IPS-18c (cell line): ENCODE measurements around the gene PRR15L.
A peak's percentile ranks its signal among the peaks of the same experiment; 100 is the strongest.
"Not testable (repeated sequence)": the region's sequence is repeated elsewhere in the genome, so short reads cannot be mapped to it uniquely, and the experiment has no call there.

Source experiments
- H3K4me3 ChIP-seq: 2 replicates; pipeline ENCODE4 v1.7.0; 2013; ENCODE audit warnings: low read depth, mild to moderate bottlenecking, low read length, moderate library complexity; ENCODE audit not compliant: insufficient read depth
- H3K9me3 ChIP-seq: one replicate; pipeline ENCODE4 v1.6.1; 2013; ENCODE audit warnings: mild to moderate bottlenecking, low read length, moderate library complexity; ENCODE audit not compliant: control insufficient read depth, insufficient read depth

Gene PRR15L

DNA sequence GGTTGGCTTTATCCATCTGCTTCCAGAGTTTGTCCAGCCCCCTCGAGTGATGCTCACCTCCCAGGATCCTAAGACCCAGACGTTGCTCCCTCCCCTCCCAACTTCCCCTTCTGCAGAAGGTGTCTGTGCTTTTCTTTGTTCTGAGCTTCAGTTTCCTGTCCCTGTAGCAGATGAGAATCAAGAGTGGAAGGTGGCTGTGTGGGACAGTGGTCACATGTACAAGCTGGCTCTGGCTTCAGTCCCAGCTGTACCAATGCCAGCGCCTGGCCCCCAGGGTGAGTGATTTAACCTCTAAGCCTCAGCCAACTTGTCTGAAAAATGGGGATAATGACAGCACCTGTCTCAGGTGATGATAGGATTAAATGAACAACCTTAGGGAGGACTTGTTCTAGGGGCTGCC, 7.7 kb downstream of the PRR15L start:
- Histone ChIP-seq H3K9me3 (no peaks in the 10 kb centered on the region), H3K4me3 (no peak overlapping the region)

DNA sequence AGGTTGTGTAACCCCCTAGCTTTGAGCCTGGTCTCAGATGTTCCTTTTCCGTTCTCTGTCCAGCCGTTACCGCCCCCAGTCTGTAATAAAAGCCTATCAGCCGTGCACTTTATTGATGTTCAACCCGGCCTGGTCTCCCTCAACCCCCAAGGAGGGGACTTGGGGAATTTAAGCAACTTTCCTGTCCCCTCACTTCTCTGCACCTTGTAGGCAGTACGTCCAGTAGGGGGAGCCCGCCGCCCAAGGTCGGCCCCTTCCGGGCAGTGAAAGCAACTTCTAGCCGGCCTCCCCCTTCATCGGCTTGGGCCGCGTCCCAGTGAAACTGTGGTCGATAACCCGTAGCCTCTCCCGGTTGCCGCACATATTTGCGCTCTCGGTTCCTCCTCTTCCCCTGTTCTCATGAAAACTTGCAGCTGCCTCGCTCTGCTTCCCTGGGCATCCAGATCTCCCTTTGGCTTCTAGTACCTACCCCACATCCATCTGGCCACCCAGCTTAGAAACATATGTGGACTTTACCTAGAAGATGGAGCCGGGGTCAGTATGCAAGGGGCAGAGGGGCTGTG, 8.4 kb downstream of the PRR15L start:
- Histone ChIP-seq H3K9me3 (no peaks in the 10 kb centered on the region), H3K4me3 (no peak overlapping the region; the same call in 1 of the 2 replicates)

DNA sequence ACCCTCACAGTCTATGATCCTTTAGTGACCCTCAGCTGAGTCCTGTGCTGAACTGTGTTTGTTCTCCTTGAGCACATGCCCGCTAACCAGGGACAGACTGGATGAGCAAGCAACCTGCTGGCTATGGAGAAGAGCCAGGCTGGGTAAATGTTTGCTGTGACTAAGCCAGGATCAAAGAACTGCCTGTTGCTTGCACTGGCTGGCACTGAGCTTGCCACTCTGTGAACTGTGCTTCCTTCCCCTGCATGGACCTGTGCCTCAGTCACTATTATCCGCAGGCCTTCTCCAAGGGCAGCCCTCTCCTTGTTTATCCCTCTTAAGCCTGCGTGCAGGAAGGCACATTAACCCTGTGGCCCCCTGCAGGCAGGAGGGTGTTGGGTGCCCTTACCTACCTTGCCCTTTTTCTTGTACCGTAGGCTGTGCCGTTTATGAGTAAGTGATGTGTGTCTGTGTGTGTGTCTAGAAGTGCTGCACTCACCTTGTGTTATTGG, 8.9 kb downstream of the PRR15L start:
- Histone ChIP-seq H3K9me3 (no peaks in the 10 kb centered on the region), H3K4me3 (no peak overlapping the region)

DNA sequence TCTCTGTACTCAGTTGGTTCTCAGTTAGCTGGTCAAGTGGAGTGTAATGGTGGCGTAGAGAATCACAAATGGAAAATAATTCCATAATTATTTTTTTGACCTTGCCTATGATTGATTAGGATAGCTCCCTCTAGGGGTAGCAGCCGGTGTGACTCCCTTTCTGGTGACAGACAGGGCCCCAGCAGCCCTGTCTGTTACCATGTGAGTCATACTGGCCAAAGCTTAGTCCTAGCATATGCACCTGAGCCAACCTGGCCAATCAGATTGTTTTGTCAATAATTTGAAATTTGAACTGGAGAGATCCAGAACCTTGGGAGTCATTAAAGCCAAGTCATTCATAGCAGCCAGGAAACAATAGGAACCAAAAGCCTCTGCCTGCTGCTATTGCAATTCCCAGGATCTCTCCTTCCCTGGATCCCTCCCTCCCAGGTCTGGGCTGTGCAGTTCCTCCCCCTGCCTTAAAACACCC, 10.7 kb downstream of the PRR15L start:
- Histone ChIP-seq H3K4me3 (no peak overlapping the region), H3K9me3 (no peaks in the 10 kb centered on the region)

DNA sequence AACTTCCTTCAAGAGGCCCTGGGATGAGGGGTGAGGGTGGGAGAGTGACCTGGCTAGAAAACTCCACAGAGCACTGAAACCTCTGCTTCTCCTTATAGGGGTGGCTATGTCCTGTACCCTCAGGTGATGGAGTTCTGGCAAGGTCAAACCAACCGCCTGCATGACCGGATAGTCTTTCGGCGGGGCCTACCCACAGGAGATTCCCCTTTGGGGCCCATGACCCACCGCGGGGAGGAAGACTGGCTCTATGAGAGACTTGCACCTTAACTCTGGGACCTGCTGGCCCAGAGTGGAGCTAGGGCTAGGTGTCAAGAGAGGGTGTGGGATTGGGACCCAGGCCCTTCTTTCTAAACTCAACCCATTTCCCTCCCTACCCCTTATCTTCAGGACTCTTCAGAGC, 11.2 kb downstream of the PRR15L start:
- no peaks in the 10 kb centered on the region for H3K9me3 ChIP-seq
- H3K4me3 ChIP-seq, result no peak overlapping the region

DNA sequence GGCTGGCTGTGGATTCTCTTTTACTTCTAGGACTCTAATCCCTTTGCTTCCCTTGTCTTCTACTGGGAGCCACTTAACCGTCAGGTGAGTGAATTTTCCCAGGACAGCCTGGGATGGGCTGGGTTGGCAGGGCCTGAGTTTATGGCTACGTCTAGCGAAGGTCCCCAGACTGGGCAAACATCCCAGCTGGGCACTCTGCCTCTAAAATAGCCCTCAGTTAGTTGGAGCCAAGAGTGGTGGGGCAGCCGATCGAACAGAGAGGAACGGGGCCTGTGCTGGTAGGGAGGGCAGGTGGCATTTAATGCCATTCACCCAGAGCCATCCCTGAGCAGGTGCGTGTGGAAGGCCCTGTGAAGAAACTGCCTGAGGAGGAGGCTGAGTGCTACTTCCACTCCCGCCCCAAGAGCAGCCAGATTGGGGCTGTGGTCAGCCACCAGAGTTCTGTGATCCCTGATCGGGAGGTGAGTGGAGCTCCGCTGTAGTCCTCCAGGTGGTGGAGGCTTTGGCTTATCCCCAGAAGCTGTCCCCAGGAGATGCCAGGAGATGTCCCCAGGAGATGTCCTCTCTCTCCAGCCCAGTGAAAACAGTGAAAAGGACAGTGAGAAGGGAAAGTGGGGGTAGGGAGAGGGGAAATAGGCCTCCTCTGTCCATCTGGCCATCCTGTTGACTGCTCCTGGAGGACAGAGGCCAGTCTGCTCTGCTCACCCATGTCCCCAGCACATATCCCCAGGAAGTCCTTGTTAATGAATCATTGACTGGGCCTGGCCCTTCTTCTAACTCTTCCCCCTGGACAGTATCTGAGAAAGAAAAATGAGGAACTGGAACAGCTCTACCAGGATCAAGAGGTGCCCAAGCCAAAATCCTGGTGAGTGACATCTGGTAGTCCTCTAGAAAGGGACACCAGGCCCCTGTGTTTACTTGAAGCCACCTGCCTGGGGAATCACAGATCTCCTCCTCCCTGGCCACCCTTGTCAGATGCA, 11.9 kb downstream of the PRR15L start:
- Histone ChIP-seq H3K9me3 (no peaks in the 10 kb centered on the region), H3K4me3 (no peak overlapping the region)

DNA sequence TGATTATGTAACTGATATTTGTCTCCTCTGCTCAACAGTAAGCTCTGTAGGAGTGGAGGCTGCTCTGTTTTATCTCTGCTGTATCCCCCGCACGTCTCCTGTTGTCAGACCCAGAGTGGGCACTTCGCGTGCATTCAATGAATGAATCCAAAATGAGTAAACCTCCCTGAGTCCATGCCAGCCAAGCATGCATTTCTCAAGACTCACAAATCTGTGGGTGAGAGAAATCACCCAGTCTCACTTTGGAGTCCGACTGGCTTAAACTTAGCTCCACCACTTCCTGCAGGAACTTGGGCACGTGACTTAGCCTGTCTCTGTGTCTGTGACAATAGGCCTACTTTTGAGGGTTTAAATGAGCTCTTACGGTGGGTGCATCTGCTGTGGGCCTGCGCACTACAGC, 12.6 kb downstream of the PRR15L start:
- Histone ChIP-seq H3K4me3 (no peak overlapping the region), H3K9me3 (no peaks in the 10 kb centered on the region)

DNA sequence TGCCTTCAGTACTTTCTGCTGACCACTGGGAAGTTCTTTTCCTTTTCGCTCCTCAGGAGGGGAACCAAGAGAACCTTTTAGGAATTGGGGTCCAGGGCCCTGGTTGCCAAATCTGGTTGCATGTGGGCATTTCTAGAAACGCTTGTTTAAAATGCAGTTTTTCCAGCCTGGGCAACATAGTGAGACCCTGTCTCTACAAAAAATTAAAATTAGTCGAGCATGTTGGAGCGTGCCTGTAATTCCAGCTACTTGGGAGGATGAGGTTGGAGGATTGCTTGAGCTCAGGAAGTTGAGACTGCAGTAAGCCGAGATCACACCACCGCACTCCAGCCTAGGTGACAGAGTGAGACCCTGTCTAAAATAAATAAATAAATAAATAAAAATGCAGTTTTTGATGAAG, 15.1 kb downstream of the PRR15L start:
- Histone ChIP-seq H3K9me3 (no peaks in the 10 kb centered on the region), H3K4me3 (peak overlapping the region; percentile 65)

DNA sequence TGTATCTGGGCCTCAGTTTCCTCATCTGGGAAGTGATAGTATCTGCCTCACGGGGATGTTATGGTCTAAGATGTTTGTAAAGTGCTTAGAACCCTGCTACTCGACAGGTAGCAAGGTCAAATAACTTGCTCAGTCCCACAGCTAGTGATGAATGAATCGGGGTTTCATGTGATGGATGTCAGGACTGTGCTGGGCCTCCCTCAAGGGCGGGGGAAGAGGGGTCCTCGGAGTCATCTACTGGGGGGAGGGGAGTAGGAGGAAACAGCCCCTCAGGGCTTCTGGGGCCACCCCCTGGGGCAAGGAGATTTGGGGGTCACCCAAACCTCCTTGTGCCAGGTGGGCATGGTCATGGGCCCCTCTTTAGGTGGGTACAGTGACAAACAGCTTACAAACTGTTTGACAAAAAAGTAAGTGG, 15.6 kb downstream of the PRR15L start:
- H3K4me3 ChIP-seq, result peak overlapping the region; percentile 65
- no peaks in the 10 kb centered on the region for H3K9me3 ChIP-seq

DNA sequence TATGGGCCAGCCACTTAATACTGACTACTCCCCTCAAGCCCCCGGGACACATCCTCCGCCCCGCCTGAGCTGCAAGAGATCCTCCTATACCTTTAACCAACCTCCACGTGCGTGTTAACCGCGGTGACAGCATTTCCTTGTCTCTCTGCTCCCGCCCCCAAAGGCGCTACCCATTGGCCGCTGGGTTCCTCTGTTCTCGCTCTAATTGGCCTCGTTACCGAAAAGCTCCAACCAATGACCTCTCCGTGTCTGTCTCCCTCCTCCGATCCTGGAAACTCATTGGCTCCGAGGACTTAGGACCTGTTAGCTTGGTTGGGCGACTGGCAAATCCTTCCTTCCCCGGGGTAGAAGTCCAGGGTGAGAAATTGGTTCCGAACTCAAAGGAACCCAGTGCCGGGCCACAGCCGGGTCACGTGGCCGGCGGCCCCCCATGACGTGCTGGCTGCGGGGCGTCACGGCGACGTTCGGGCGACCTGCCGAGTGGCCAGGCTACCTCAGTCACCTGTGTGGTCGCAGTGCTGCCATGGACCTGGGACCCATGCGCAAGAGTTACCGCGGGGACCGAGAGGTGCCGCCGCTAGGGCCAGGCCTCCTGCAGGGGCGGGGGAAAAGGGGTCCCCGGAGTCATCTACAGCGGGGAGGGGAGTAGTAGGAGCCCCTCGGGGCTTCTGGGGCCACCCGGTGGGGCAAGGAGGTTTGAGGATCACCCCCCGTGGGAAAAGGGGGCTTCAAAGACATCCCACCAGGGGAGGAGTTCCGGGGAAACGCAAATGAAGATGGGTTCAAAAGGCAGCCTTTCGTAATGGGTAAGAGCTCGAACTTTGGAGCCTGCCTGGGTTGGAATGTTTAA, 16.2 kb downstream of the PRR15L start, which contains the start of gene PNPO:
PNPO (plus strand) TSS at position 326 of the 850 bp plus-strand sequence; CDS start at position 431, 105 bp downstream.
- Histone ChIP-seq H3K4me3 (peak within 1 kb of the TSS; percentile 65), H3K9me3 (no peaks in the 10 kb centered on the region)

DNA sequence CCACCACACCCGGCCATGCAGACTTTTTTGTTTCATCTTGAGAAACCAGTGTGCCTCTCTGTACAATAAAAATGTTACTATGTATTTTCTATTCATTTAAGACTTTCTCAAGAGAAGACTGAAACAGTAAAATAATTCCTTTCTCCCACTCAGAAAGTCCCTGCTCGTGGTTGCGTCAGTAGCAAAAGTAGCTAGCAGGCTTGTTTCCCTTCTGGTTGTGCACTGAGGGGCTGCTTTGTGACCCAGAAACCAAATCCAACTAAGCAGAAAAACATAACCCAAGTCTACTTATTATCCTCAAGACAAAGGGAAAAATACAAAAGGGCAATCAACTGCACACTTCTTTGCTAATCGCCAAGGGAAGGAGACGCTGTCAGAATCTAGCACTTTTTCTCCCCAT, 19.7 kb downstream of the PRR15L start:
- Histone ChIP-seq H3K9me3 (no peaks in the 10 kb centered on the region), H3K4me3 (no peak overlapping the region)

DNA sequence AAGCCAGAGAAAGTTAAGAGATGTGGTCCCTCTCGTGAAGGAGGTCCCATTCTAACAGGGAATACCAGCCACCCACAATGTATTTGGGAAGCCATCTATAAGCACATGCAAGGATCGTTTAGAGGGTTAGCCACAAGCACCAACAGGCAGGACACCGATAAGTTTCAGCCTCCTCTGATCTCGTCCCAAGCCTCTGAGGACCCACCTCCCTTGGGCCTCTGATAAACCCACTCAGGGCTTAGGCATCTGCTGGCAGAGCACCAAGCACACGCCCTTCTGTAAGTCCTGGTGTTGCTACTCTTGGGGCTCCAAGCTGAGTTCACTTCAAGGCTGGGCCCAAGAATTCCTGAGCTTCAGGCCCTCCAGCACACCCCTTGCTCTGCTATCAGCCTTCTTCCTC, 21.7 kb downstream of the PRR15L start:
- Histone ChIP-seq H3K4me3 (no peak overlapping the region), H3K9me3 (no peaks in the 10 kb centered on the region)

DNA sequence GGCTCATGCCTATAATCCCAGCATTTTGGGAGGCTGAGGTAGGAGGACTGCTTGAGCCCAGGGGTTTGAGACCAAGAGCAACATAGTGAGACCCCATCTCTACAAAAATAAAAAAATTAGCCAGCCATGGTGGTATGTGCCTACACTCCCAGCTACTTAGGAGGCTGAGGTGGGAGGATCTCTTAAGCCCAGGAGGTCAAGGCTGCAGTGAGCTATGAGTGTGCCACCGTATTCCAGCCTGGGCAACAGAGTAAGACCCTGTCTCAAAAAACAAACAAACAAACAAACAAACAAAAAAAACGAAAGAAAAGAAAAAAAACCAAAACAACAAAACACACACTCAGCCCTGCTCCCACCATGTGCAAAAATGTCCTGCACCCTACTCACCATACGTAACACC, 22.2 kb downstream of the PRR15L start:
- H3K4me3 ChIP-seq, H3K9me3 ChIP-seq: not testable (repeated sequence)

DNA sequence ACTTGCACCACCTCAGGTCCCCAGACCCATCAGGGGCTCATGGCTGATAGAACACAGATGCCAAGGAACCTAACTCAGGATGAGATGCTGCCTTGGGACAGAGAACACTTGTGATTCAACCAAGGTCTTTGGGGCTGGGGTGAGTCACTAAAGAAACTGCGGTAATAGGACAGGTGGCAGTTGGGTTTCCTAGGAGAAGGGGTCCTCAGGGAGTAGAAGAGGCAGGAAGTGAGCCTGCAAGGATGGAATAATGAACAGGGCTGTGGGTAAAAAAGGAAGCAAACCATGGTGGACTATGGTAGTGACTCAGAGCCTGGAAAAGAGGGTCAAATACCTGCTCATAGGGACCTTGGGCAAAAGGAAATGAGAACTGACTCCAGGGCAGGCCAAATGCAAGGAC, 22.8 kb downstream of the PRR15L start:
- no peaks in the 10 kb centered on the region for H3K9me3 ChIP-seq
- no peak overlapping the region for H3K4me3 ChIP-seq

DNA sequence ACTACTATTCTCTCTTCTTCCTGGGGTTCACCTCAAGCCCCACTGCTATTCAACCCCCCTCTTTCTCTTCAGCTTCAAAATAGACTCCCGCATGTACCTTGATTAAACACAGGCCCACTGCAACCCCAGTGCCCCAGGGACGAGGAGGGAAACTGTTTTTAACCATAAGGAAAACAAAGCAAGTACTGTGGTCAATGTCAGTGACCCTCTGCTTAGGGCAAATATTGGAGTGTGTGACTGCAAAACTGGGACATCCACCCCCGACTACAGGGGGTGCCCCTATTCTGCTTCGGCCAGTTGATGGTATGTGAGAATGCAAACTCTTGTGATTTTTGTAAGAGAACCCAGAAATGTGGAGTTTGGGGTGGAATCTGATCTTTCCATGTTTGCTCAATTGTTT, 25.8 kb downstream of the PRR15L start:
- H3K9me3 ChIP-seq, result no peaks in the 10 kb centered on the region
- H3K4me3 ChIP-seq, result no peak overlapping the region

DNA sequence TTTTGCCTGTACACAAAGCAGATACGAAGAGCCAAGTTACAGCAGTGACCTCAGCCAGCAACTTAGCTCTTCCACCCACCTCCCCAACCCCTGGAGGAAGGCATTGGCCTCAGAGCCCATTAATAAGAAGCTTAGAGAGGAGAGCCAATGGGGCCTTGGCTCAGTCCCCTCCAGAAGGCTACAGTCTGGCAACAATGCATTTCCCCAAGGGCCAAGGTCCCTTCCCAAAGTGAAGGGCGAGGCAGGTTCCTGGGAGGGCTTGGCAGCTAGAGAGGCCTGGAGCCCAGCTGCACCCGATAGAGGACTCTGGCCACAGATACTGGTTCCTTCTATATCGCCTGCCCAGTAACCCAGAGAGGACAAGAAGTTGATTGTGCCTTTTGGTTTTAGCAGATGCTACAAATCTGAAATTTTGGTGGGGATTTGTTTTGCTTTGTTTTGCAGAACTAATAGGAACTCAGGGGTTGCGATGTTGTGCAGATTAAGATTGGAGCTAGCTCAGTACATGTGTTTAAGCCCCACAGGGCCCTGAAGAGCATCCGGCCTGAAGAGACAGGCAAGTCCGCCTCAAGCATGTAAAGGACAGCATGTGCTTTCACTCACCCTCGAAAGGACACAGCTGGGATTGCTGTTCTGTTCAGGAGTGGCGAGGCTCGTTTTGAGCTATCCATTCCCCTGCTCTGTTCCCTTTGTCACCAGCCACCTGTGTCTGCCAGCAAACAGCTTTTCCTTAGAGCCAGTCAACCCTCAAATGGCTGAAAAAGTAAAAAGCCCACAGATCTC, 28.3 kb downstream of the PRR15L start:
- no peaks in the 10 kb centered on the region for H3K9me3 ChIP-seq
- no peak overlapping the region for H3K4me3 ChIP-seq

DNA sequence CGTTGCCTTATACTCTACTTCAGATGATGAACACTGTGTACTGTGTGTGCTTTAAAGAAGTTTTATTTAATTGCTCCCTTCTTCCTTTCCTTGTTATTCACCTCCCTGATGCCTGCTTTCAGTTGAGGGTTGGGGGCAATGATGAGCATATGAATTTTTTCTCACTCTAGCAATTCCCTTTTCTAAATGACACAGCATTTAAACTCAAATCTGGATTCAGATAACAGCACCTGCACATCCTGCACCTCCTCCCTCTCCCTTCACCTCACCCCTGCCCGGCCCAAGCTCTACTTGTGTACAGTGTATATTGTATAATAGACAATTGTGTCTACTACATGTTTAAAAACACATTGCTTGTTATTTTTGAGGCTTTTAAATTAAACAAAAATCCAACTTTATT, 29.3 kb downstream of the PRR15L start:
- Histone ChIP-seq H3K9me3 (no peaks in the 10 kb centered on the region), H3K4me3 (no peak overlapping the region)
